ENCODE measurements around the gene LEMD2. TPM values are rescaled to one million over a fixed set of nuclear protein-coding genes. Genes with fewer than 3 reads are reported as not detected.

Gene LEMD2
- total and polyA plus RNA-seq, 2 donors (not counting 3 experiments of a cell fraction or from before 2014, with no cell fraction given), result 61.1 to 81.8 TPM

DNA sequence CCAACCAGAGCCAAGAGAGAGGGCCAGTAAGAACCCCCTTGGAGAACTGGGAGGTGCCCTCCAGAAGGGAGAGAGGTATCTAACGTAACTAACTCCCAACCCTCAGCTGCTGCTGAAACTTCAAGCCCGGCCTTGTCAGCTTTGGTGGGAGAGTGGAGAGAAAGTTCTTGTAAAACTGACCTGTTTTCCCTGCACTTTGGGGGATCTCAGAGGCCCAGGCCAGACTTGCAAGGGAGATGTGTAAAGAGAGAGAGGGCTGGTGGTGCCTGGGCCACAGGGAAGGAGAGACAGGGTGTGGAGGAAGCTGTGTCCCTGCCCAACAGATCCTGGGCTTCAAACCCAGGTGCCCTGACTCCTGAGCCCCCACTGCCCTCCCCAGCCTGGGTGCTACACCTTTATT lies 24.9 kb downstream of the LEMD2 start:
- no peaks in the 10 kb centered on the region for H3K79me2 ChIP-seq (ENCODE audit: control insufficient read depth, insufficient read depth, low read length)
- TF ChIP-seq MYC (IDR thresholded peaks at IDR 0.05; ENCODE audit: low read depth, low read length) (no peak), FOS (IDR thresholded peaks at IDR 0.05; ENCODE audit: borderline replicate concordance, insufficient read depth, low read length) (no peak), POLR2AphosphoS5 (IDR thresholded peaks at IDR 0.05; ENCODE audit: insufficient read depth, low read depth, low read length) (no peak), EZH2 (IDR thresholded peaks at IDR 0.05; ENCODE audit: borderline replicate concordance, low read depth, low read length, severe bottlenecking) (no peak), POLR2A (IDR thresholded peaks at IDR 0.05; ENCODE audit: low read depth, low read length) (no peak)
- TF ChIP-seq, protein P1, sequence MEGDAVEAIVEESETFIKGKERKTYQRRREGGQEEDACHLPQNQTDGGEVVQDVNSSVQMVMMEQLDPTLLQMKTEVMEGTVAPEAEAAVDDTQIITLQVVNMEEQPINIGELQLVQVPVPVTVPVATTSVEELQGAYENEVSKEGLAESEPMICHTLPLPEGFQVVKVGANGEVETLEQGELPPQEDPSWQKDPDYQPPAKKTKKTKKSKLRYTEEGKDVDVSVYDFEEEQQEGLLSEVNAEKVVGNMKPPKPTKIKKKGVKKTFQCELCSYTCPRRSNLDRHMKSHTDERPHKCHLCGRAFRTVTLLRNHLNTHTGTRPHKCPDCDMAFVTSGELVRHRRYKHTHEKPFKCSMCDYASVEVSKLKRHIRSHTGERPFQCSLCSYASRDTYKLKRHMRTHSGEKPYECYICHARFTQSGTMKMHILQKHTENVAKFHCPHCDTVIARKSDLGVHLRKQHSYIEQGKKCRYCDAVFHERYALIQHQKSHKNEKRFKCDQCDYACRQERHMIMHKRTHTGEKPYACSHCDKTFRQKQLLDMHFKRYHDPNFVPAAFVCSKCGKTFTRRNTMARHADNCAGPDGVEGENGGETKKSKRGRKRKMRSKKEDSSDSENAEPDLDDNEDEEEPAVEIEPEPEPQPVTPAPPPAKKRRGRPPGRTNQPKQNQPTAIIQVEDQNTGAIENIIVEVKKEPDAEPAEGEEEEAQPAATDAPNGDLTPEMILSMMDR (IDR thresholded peaks at IDR 0.05; ENCODE audit: extremely low read depth in 1 of 2, insufficient read depth in 1 of 2, low read depth in 1 of 2, low read length in 2 of 2), result no peak
- TF ChIP-seq, protein P2, sequence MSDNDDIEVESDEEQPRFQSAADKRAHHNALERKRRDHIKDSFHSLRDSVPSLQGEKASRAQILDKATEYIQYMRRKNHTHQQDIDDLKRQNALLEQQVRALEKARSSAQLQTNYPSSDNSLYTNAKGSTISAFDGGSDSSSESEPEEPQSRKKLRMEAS (IDR thresholded peaks at IDR 0.05; ENCODE audit: insufficient read depth, insufficient read length), result no peak
- FAIRE-seq, result no peak
- dilution Hi-C loops (cut with MboI; ENCODE audit: extremely low pct_ligation_motif_present, low sequenced_read_pairs) (no loop called here), intact Hi-C loops (cut with micrococcal nuclease) (no loop called here)
- no peak overlapping the region for H3K4me2 ChIP-seq (ENCODE audit: insufficient read depth, low read length)
- no peaks in the 10 kb centered on the region for H3K9me1 ChIP-seq (replicated peaks; ENCODE audit: control insufficient read depth, extremely low read depth, insufficient read depth, low read length)
- no peaks in the 10 kb centered on the region for H3K27me3 ChIP-seq (ENCODE audit: control insufficient read depth in 2 of 2, insufficient read depth in 2 of 2, low read length in 2 of 2)
- POLR2A ChIA-PET, result no interaction called here
- no peak overlapping the region for H3K9ac ChIP-seq (replicated peaks; ENCODE audit: extremely low read depth, insufficient read depth, low read length)
- peaks cover 4% of the 10 kb centered on the region for H3K4me1 ChIP-seq (ENCODE audit: control insufficient read depth, extremely low read depth, insufficient read depth, low read length)
- CTCF ChIA-PET, result interaction anchor here (1.1 to 1.2 kb wide), 2 partner anchors 19 to 28 kb away, joined by 3 to 4 read pairs; no protein-coding TSS in a partner anchor
- H3K27ac ChIP-seq (ENCODE audit: insufficient read depth, low read depth, low read length), result no peak overlapping the region
- H2AFZ ChIP-seq (ENCODE audit: low read depth, low read length), result no peak overlapping the region
- DNase-seq (ENCODE audit: low read depth, low spot score), result no peak
- no peaks in the 10 kb centered on the region for H3K36me3 ChIP-seq (ENCODE audit: control insufficient read depth in 2 of 2, extremely low read depth in 1 of 2, insufficient read depth in 2 of 2, low read length in 2 of 2)
- no peaks in the 10 kb centered on the region for H4K20me1 ChIP-seq (replicated peaks; ENCODE audit: control insufficient read depth, extremely low read depth, insufficient read depth, low read length)
- BruUV-seq (replicated peaks), result no TSS peak
- no peaks in the 10 kb centered on the region for H3K9me3 ChIP-seq (replicated peaks; ENCODE audit: control insufficient read depth, insufficient read depth, low read length)
- H3K4me3 ChIP-seq (replicated peaks in 1 of 3; ENCODE audit: insufficient read depth in 1 of 3, low read depth in 1 of 3, low read length in 3 of 3), result no peak overlapping the region
